ENCODE results near the gene FECH. TPM values are rescaled to one million over a fixed set of nuclear protein-coding genes. Genes with fewer than 3 reads are reported as not detected.

Gene FECH, protein sequence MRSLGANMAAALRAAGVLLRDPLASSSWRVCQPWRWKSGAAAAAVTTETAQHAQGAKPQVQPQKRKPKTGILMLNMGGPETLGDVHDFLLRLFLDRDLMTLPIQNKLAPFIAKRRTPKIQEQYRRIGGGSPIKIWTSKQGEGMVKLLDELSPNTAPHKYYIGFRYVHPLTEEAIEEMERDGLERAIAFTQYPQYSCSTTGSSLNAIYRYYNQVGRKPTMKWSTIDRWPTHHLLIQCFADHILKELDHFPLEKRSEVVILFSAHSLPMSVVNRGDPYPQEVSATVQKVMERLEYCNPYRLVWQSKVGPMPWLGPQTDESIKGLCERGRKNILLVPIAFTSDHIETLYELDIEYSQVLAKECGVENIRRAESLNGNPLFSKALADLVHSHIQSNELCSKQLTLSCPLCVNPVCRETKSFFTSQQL
- 10 to 100 TPM; 24.2 to 32.6 TPM for total RNA-seq

DNA sequence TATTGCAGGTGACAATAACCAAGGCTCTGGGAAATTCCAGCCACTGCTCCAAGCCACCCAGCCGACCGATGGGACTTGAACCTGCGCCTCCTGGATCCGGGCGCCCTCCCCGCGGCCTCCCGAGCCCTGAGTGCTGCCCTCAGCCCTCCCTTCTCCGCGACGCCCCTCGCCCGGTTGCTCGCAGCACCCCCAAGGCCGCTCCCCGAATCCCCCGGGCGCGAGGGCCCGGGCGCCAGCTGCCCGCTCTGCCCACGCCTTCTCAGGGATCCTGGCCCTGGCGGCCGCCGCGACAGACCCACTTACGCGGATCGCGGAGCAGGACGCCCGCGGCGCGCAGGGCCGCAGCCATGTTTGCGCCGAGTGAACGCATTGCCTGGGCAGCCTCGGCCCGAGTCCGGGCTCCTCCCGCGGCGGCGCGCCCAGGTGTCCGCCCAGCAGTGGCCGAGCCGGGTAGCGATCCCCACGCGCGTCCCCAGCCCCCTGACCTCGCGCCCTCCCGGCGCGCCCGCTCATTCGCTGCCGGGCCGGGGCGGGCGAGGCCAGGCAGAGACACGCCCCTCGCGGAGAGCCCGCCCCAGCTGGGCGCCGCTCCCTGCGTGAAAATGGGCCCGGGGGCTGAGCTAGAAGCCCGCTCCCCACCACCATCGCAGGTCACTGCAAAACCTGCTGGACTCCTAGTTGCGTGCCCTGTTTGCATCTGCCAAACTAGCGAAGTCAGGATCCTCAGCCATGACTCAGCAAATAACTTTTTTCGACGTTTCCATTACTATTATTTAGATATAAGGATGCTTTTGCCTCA lies at the start of gene FECH:
Gene FECH, minus strand, starts transcription at position 452 of the 799 bp plus-strand sequence. Its CDS starts 82 bp downstream, at position 370.
- Mint-ChIP-seq H3K36me3 (ENCODE audit: insufficient read depth in 2 of 2) (peaks cover 1% of the 10 kb centered on the region in 2 donors), H3K27me3 (ENCODE audit: low read depth) (no peaks in the 10 kb centered on the region), H3K9me3 (no peaks in the 10 kb centered on the region), H3K4me3 (peak within 1 kb of the TSS; percentile 91 to 94), H3K27ac (peak within 1 kb of the TSS; percentile 86), H3K4me1 (ENCODE audit: low read depth) (peaks cover 24% of the 10 kb centered on the region)
- peak; percentile 97 for ATAC-seq (replicated peaks in 1 of 2)
- peak; percentile 75 to 77 for DNase-seq

DNA sequence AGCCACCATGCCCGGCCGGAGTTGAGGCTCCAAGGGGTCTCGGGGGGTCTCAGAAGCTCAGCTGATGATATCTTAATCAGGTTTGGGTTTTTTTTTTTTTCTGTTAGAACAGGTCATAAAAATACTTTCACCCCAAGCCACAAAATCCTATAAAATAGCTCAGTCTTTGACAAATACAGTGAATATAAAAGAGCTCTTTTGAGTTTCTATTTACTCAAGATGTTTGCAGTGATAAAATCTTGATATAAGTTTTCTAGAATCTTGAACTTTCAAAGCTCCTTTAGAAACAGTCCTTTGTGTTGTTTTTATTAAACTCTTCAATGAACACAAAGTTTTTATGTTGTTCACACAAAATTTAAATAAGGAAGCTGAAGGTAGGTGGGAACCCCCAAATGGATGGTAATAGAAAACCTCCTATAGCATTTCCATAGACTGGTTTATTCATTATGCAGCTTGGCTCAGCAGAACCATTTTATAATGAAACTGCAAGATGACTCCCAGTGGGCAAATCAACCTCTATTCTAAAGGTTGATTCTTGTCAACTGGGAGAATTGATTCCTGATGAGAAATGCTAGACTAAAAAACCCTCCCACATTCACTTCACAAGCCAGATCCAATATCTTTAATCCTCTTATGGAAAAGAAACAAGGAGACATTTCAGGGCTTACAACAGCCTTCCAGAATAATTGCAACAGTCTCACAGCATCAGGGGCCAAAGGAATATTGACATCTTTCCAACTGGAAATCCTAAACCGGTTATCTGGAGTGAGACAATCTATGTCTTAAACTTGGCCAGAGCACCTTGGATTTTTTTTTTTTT lies 48.7 kb upstream of the FECH start:
- H3K4me3 Mint-ChIP-seq: no peak overlapping the region
- H3K4me1 Mint-ChIP-seq (ENCODE audit: low read depth): peaks cover 16% of the 10 kb centered on the region
- ATAC-seq (replicated peaks in 1 of 2) (no peak), DNase-seq (no peak)
- no peaks in the 10 kb centered on the region for H3K9me3 Mint-ChIP-seq
- no peak overlapping the region for H3K27ac Mint-ChIP-seq
- no peaks in the 10 kb centered on the region for H3K27me3 Mint-ChIP-seq (ENCODE audit: low read depth)
- peaks cover 1 to 3% of the 10 kb centered on the region in 2 donors for H3K36me3 Mint-ChIP-seq (ENCODE audit: insufficient read depth in 2 of 2)

DNA sequence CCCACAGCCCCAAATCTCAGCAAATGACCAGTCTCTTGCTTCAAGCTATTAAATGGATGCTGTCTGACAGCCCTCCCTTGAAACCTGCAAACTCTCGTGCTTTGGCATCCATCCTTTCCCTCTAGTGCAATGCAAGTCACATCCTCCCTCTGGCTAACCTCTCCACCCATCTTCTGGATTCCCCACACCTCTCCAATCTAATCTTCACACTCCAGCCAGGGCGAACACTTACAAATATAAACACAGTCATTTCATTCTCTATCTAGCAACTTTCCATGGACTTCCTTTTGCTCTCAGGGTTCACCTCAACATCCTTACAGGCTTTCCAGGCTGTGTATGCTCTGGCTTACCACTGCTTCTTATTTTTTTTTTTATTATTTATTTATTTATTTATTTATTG lies 45.2 kb upstream of the FECH start:
- Mint-ChIP-seq H3K36me3 (ENCODE audit: insufficient read depth in 2 of 2) (no peaks in the 10 kb centered on the region), H3K27ac (peak overlapping the region; percentile 10), H3K9me3 (no peaks in the 10 kb centered on the region), H3K27me3 (ENCODE audit: low read depth) (no peaks in the 10 kb centered on the region), H3K4me1 (ENCODE audit: low read depth) (peaks cover 22% of the 10 kb centered on the region), H3K4me3 (peak overlapping the region; percentile 38 to 99)
- no peak for ATAC-seq (replicated peaks in 1 of 2)
- no peak for DNase-seq

DNA sequence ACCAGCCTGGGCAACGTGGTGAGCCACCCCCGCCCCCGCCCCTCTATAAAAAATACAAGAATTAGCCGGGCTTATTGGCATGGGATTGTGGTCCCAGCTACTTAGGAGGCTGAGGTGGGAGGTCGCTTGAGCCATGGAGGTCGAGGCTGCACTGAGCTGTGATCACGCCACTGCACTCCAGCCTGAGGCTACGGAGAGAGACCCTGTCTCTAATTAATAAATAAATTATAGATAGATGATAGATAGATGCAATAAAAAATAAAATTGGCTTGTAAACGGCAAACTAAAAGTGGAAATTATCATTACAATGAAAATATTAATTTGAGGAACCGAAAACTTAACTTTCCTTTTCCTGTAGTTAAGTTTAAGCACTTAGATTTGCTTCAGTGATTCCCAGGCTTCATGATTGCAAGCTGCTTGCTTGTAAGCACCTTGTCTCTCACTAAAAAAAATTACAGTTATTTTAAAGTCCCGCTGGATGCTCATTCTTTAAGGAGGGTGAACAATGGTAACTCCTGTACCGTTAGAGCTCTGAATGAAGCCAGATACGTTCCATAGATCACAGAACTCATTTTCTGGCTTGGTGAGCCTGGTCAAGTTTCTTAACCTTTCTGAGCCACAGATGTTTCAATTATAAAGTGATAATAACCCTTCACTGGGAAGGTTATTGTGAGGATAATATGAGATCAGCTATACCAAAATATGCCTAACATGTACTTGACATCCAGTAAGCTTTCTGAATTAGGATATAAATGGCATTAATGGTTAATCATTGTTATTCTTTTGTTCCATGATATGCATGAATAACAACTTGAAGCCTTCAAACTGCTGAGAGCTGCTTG lies 44.5 kb upstream of the FECH start:
- Mint-ChIP-seq H3K9me3 (no peaks in the 10 kb centered on the region), H3K36me3 (ENCODE audit: insufficient read depth in 2 of 2) (no peaks in the 10 kb centered on the region), H3K4me3 (peak overlapping the region; percentile 93 to 99), H3K27me3 (ENCODE audit: low read depth) (no peaks in the 10 kb centered on the region), H3K27ac (peak overlapping the region; percentile 98), H3K4me1 (ENCODE audit: low read depth) (peaks cover 22% of the 10 kb centered on the region)
- ATAC-seq (replicated peaks in 1 of 2): no peak
- no peak for DNase-seq

DNA sequence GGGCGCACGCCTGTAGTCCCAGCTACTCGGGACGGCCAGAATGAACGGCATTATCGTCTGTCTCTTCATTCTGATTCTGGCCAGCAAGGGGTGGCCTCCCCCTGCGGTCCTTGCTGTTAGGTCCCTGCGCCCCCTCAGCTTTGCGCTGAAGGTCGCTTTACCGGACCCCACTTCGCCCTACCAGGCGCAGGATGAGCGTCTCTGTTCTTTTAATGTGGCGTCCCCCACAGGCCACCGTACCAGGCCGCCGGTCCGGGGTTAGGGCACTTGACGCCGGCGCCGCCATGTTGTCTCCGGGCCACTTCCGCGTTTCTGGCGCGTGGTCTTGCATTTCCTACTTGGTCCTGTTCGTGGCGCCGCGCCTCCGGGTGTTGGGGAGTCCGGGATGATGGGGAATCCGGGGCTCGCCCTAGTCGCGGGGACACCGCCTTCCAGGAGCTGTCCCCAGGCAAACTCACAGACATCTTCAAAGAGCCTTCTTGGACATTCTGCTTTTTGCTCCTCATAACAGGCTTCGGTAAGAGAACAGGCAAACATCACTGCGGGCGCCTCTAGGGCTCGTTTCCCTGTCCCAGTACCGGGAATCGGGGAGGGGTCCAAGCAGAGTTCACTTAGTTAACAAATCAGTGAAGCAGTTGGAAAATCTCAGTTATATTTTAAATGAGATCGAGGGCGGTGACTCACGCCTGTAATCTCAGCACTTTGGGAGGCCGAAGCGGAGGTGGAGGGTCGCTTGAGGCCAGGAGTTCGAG lies 43.7 kb upstream of the FECH start:
- no peaks in the 10 kb centered on the region for H3K36me3 Mint-ChIP-seq (ENCODE audit: insufficient read depth in 2 of 2)
- peak; percentile 93 to 94 for DNase-seq
- peak; percentile 96 to 97 for ATAC-seq (replicated peaks in 1 of 2)
- no peaks in the 10 kb centered on the region for H3K9me3 Mint-ChIP-seq
- peaks cover 22% of the 10 kb centered on the region for H3K4me1 Mint-ChIP-seq (ENCODE audit: low read depth)
- peak overlapping the region; percentile 98 for H3K27ac Mint-ChIP-seq
- no peaks in the 10 kb centered on the region for H3K27me3 Mint-ChIP-seq (ENCODE audit: low read depth)
- H3K4me3 Mint-ChIP-seq: peak overlapping the region; percentile 93 to 99

DNA sequence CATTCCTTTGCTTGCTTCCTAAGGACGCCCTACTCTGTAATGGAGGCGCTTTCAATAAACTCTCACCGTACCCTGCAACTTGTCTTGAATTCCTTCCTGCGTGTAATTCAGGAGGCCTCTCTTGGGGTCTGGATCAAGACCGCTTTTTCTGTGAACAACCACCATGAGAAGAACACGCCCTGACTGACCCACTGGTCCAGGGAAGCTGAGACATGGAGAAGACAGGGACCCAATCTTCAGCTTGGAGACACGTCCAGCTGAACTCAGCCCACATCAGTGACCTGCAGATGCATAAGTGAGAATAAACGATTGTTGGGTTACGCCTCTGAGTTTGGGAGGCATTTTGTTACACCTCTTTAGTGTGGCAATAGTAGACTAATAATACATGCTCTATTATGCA lies 42.9 kb upstream of the FECH start:
- peak overlapping the region; percentile 98 for H3K27ac Mint-ChIP-seq
- no peak for ATAC-seq (replicated peaks in 1 of 2)
- H3K4me3 Mint-ChIP-seq: peak overlapping the region; percentile 93 to 99
- DNase-seq: no peak
- no peaks in the 10 kb centered on the region for H3K36me3 Mint-ChIP-seq (ENCODE audit: insufficient read depth in 2 of 2)
- no peaks in the 10 kb centered on the region for H3K27me3 Mint-ChIP-seq (ENCODE audit: low read depth)
- H3K9me3 Mint-ChIP-seq: no peaks in the 10 kb centered on the region
- peaks cover 22% of the 10 kb centered on the region for H3K4me1 Mint-ChIP-seq (ENCODE audit: low read depth)

DNA sequence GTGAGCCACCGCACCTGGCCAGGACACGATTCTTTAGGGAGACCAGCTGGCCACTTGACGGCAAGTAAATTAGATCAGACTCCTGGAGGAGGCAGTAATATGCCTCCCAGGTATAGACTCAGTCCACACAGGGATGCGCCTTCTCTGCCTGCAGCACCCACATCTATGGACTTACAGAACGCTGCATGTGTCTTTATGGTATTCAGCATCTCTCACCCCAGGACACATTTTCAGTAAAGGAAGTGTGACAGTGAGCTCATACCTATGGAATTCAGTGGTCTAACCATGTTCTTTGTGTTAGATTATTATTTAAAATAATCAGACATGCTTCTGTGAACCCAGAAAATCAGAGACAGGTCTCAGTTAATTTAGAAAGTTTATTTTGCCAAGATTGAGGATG lies 41.0 kb upstream of the FECH start:
- no peak overlapping the region for H3K4me3 Mint-ChIP-seq
- peaks cover 22% of the 10 kb centered on the region for H3K4me1 Mint-ChIP-seq (ENCODE audit: low read depth)
- H3K9me3 Mint-ChIP-seq: no peaks in the 10 kb centered on the region
- DNase-seq (no peak), ATAC-seq (replicated peaks in 1 of 2) (no peak)
- no peaks in the 10 kb centered on the region for H3K27me3 Mint-ChIP-seq (ENCODE audit: low read depth)
- no peak overlapping the region for H3K27ac Mint-ChIP-seq
- H3K36me3 Mint-ChIP-seq (ENCODE audit: insufficient read depth in 2 of 2): no peaks in the 10 kb centered on the region

DNA sequence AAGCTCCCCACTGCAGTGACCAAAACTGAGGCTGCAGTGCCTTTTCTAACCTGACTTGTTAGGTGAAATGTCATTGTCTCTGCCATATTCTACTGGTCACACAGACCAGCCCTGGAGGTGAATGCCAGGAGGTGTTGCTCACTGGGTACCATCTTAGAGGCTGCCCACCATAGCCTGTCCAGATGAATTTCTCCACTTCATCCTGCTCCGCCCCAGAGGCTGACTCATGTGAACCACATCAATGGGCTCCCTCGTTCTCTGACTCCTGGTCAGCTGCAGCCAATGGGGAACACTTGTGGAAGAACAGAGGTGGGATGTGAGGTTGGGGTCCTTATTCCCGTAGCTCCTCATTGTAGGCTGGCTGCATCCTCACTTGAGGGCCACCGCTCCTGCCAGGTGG lies 38.5 kb upstream of the FECH start:
- Mint-ChIP-seq H3K27me3 (ENCODE audit: low read depth) (no peaks in the 10 kb centered on the region), H3K36me3 (ENCODE audit: insufficient read depth in 2 of 2) (peaks cover 2 to 3% of the 10 kb centered on the region in 2 donors), H3K4me1 (ENCODE audit: low read depth) (peaks cover 12% of the 10 kb centered on the region), H3K27ac (no peak overlapping the region), H3K9me3 (no peaks in the 10 kb centered on the region), H3K4me3 (no peak overlapping the region)
- no peak for ATAC-seq (replicated peaks in 1 of 2)
- DNase-seq: no peak

DNA sequence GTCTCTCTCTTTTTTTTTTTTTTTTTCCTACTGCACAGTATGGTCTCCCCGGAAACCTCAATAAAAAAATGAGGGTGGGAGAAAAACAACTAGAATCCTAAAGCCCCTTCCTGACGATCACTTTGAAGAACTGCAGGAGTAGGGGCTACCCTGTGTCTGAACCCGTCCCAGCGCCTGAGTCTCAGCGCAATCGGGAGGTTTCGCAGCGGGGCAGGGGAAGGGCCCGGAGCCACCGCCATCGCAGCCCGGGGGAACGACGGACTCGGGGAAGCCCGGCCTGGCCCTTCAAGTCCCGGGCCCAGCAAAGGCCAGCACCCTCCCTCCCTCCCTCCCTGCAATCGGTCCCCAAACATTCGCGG lies 34.7 kb upstream of the FECH start:
- peaks cover 29% of the 10 kb centered on the region for H3K4me1 Mint-ChIP-seq (ENCODE audit: low read depth)
- no peaks in the 10 kb centered on the region for H3K9me3 Mint-ChIP-seq
- H3K27ac Mint-ChIP-seq: peak overlapping the region; percentile 93
- peaks cover 8 to 14% of the 10 kb centered on the region in 2 donors for H3K36me3 Mint-ChIP-seq (ENCODE audit: insufficient read depth in 2 of 2)
- peak; percentile 14 to 15 for ATAC-seq (replicated peaks in 1 of 2)
- peak in 1 of 2 donors; percentile 32 for DNase-seq
- H3K4me3 Mint-ChIP-seq: peak overlapping the region; percentile 85 to 88
- H3K27me3 Mint-ChIP-seq (ENCODE audit: low read depth): no peaks in the 10 kb centered on the region

DNA sequence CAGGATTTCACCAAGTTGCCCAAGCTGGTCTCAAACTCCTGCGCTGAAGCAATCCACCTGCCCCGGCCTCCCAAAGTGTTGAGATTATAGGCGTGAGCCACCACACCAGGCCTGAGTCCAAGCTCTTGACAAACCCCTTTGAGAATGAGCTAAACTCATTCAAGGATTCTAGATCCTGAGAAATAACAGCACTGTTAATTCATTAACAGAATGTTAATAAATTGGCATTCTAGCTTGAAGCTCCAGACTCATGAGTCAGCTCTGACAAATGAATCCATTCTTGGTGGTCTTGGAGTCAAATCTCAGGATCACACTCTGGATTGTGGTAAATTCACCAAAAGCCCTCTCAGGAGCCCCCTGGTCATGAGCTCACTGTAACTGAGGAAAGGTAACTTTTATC lies 33.4 kb upstream of the FECH start:
- ATAC-seq (replicated peaks in 1 of 2) (no peak), DNase-seq (no peak)
- Mint-ChIP-seq H3K4me1 (ENCODE audit: low read depth) (peaks cover 35% of the 10 kb centered on the region), H3K9me3 (no peaks in the 10 kb centered on the region), H3K36me3 (ENCODE audit: insufficient read depth in 2 of 2) (peaks cover 11 to 22% of the 10 kb centered on the region in 2 donors), H3K27ac (peak overlapping the region; percentile 93), H3K27me3 (ENCODE audit: low read depth) (no peaks in the 10 kb centered on the region), H3K4me3 (peak overlapping the region; percentile 85 to 88)

DNA sequence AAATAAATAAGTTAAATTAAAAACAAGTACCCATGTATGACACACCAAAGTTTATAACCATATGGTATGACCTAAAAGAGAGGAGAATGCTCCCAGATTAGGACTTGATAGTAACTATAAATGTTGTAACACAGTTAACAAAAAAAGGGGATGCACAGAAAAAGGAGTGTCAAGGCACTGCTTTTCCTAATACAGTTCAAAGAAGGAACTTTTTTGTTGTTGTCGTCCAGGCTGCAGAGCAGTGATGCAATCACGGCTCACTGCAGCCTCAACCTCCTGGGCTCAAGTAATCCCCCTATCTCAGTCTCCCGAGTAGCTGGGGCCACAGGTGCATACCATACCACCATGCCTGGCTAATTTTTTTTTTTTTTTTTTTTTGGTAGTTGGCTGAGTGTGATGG lies 32.4 kb upstream of the FECH start:
- peaks cover 12 to 23% of the 10 kb centered on the region in 2 donors for H3K36me3 Mint-ChIP-seq (ENCODE audit: insufficient read depth in 2 of 2)
- no peak overlapping the region for H3K27ac Mint-ChIP-seq
- H3K9me3 Mint-ChIP-seq: no peaks in the 10 kb centered on the region
- no peak for ATAC-seq (replicated peaks in 1 of 2)
- peaks cover 35% of the 10 kb centered on the region for H3K4me1 Mint-ChIP-seq (ENCODE audit: low read depth)
- DNase-seq: no peak
- H3K27me3 Mint-ChIP-seq (ENCODE audit: low read depth): no peaks in the 10 kb centered on the region
- H3K4me3 Mint-ChIP-seq: peak overlapping the region in 1 of 2 donors; percentile 31
